Prostate gland (tissue), 2 donors: Measurements from ENCODE around the gene GRAMD2B. TPM values are rescaled to one million over a fixed set of nuclear protein-coding genes. Genes with fewer than 3 reads are reported as not detected.

ENCODE experiments used
- DNase-seq: peaks from one replicate; pipeline ENCODE4 v3.0.0-alpha.2; 2019; ENCODE audit warnings: low spot score
- H3K27ac ChIP-seq, 2 donors: fragments of 200-600 bp; sonication (generic); 2 replicates each; pipeline ENCODE4 v1.5.1; 2017 to 2019
- H3K27me3 ChIP-seq: fragments of 200-600 bp; sonication (generic); replicated peaks from 2 replicates; pipeline ENCODE4 v1.5.1; 2019; ENCODE audit not compliant: insufficient read depth
- H3K36me3 ChIP-seq, 2 donors: fragments of 200-600 bp; sonication (generic); 1 replicate in 1 of 2; 2 replicates in 1 of 2; pipeline versions ENCODE4 v1.5.1 to v1.8.1; 2017 to 2019
- H3K4me1 ChIP-seq: fragments of 200-600 bp; sonication (generic); replicated peaks from 2 replicates; pipeline ENCODE4 v1.5.1; 2019
- H3K4me3 ChIP-seq, 2 donors: fragments of 200-600 bp; sonication (generic); 2 replicates each; pipeline ENCODE4 v1.5.1; 2017 to 2019
- H3K9me3 ChIP-seq: fragments of 200-600 bp; sonication (generic); 2 replicates; pipeline ENCODE4 v1.5.1; 2017
- POLR2A ChIP-seq: fragments of 450-650 bp; IDR thresholded peaks from one replicate; pipeline ENCODE4 v1.6.1; 2016; ENCODE audit warnings: antibody characterized with exemption, mild to moderate bottlenecking
- POLR2AphosphoS5 ChIP-seq: sonication (generic); formaldehyde crosslinking; IDR thresholded peaks from one replicate; pipeline ENCODE4 v1.6.1; 2017; ENCODE audit warnings: antibody characterized with exemption
- WGBS: methylation state at CpG from one replicate; pipeline ENCODE4 v1.1.5; 2018; 5-methylcytosine and 5-hydroxymethylcytosine counted together
- intact Hi-C: fragments of 100-400 bp; cut with DNase I; formaldehyde crosslinking; loops from one replicate; pipeline ENCODE4 v1.14.2; 2022
- total RNA-seq, 2 donors: library from RNA; depleted of rRNA; stranded (reverse); fragments of >200 nt; gene quantifications; one replicate each; pipeline ENCODE4 v1.1.0, GENCODE V29; 2016
- TF ChIP-seq, protein P1 (sequence below), 4 experiments: fragments of 200-600 bp in 2 of 4; fragments of 450-650 bp in 2 of 4; sonication (generic) in 2 of 4; IDR thresholded peaks; 1 replicate in 3 of 4; 2 replicates in 1 of 4; pipeline ENCODE4 v1.5.1; 2016 to 2019; ENCODE audit warnings: antibody characterized with exemption in 4 of 4, mild to moderate bottlenecking in 2 of 4, moderate library complexity in 2 of 4

The GRAMD2B gene
- total RNA-seq, 2 donors from 2014 or later: 32.1 to 34.4 TPM

DNA sequence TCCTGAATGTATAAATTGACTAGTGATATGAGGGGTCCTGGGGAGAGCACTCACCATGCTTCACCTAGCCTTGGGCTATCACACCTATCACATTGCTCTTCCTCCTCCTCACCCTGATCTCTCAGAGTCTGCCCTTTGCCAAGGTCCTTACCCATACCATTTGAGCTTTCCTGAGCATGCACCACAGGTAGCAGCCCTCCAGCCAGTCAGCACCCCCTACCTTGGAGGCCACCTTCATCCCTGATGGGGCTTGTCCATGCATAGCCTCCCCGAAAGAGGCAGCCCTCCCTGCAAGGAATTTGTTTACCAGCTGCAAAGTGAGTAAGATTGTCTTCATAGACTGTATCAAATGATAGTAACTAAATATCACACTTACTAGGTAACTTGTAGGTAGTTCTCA, 88.8 kb downstream of the GRAMD2B start:
- DNase-seq: no peak
- H3K27me3 ChIP-seq: no peaks in the 10 kb centered on the region
- intact Hi-C loops: no loop called here
- H3K36me3 ChIP-seq: no peaks in the 10 kb centered on the region
- 100% methylated on average over 1 of the region's 1 CpG for WGBS
- H3K9me3 ChIP-seq: no peaks in the 10 kb centered on the region
- no peak overlapping the region for H3K27ac ChIP-seq
- no peaks in the 10 kb centered on the region for H3K4me1 ChIP-seq
- H3K4me3 ChIP-seq: no peak overlapping the region
- TF ChIP-seq, protein P1, sequence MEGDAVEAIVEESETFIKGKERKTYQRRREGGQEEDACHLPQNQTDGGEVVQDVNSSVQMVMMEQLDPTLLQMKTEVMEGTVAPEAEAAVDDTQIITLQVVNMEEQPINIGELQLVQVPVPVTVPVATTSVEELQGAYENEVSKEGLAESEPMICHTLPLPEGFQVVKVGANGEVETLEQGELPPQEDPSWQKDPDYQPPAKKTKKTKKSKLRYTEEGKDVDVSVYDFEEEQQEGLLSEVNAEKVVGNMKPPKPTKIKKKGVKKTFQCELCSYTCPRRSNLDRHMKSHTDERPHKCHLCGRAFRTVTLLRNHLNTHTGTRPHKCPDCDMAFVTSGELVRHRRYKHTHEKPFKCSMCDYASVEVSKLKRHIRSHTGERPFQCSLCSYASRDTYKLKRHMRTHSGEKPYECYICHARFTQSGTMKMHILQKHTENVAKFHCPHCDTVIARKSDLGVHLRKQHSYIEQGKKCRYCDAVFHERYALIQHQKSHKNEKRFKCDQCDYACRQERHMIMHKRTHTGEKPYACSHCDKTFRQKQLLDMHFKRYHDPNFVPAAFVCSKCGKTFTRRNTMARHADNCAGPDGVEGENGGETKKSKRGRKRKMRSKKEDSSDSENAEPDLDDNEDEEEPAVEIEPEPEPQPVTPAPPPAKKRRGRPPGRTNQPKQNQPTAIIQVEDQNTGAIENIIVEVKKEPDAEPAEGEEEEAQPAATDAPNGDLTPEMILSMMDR (IDR thresholded peaks at IDR 0.05): no peak

DNA sequence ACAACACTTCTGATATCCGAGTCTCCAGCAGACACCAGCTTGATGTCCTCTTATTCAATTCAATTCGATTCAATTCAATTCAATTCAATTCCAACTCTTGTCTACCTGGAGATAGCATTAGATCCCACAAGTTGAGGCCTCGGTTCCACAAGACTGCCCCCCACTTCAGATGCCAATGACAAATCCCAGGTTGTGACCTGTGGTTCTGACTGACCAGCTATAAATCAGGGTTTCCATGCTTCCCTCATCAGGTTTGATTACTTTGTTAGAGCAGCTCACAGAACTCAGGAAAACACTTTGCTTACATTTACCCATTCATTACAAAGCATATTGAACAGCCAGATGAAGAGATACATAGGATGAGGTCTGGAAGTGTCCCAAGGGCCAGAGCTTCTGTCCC, 89.2 kb downstream of the GRAMD2B start:
- intact Hi-C loops: no loop called here
- no peaks in the 10 kb centered on the region for H3K4me1 ChIP-seq
- TF ChIP-seq POLR2A: no peak
- no peak for TF ChIP-seq POLR2AphosphoS5
- TF ChIP-seq, protein P1 (IDR thresholded peaks at IDR 0.05): no peak
- 96% methylated on average over 3 of the region's 3 CpGs for WGBS
- no peaks in the 10 kb centered on the region for H3K9me3 ChIP-seq
- no peaks in the 10 kb centered on the region for H3K27me3 ChIP-seq
- no peaks in the 10 kb centered on the region for H3K36me3 ChIP-seq
- no peak overlapping the region for H3K27ac ChIP-seq
- no peak overlapping the region for H3K4me3 ChIP-seq
- no peak for DNase-seq

DNA sequence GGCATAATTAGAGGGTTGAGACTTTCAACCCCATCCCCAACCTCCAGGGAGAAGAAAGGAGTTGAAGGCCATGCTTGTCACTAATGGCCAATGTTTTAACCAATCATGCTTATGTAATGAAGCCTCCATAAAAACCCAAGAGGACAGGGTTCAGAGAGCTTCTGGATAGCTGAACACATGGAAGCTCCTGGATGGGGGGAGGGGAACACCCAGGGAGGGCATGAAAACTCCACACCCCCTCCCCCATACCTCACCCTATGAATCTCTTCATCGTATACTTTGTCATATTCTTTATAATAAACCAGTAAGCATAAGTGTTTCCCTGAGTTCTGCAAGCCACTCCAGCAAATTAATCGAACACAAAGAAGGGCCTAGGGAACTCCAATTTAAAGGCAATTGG, 90.1 kb downstream of the GRAMD2B start:
- WGBS: 100% methylated on average over 2 of the region's 2 CpGs
- no peak for DNase-seq
- peak overlapping the region in 1 of 2 donors; percentile 2 for H3K27ac ChIP-seq
- no peak overlapping the region for H3K4me3 ChIP-seq
- H3K27me3 ChIP-seq: no peaks in the 10 kb centered on the region
- intact Hi-C loops: no loop called here
- no peaks in the 10 kb centered on the region for H3K9me3 ChIP-seq
- H3K36me3 ChIP-seq: no peaks in the 10 kb centered on the region
- TF ChIP-seq POLR2A (no peak), POLR2AphosphoS5 (no peak)
- TF ChIP-seq, protein P1 (IDR thresholded peaks at IDR 0.05): no peak
- no peaks in the 10 kb centered on the region for H3K4me1 ChIP-seq

DNA sequence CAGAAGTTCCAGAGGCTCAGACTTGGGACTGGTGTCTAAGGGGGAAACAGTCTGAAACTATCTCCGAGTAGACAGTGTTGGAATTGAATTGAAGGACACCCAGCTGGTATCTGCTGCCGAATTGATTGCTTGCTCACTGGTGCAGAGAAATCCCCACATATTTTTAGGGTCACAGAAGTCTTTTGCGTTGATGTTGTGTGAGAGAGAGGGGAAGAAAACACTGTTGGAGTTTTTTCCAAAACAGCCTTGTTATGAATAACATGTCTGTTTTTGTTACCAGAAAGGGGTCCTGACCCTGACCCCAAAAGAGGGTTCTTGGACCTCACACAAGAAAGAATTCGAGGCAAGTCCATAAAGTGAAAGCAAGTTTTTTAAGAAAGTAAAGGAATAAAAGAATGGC, 90.5 kb downstream of the GRAMD2B start:
- intact Hi-C loops: no loop called here
- TF ChIP-seq POLR2AphosphoS5 (no peak), POLR2A (no peak)
- TF ChIP-seq, protein P1 (IDR thresholded peaks at IDR 0.05): no peak
- WGBS: 88% methylated on average over 4 of the region's 4 CpGs
- Histone ChIP-seq H3K27ac (peak overlapping the region; percentile 2 to 29), H3K27me3 (no peaks in the 10 kb centered on the region), H3K4me1 (no peaks in the 10 kb centered on the region), H3K36me3 (no peaks in the 10 kb centered on the region), H3K9me3 (no peaks in the 10 kb centered on the region), H3K4me3 (no peak overlapping the region)
- DNase-seq: no peak

DNA sequence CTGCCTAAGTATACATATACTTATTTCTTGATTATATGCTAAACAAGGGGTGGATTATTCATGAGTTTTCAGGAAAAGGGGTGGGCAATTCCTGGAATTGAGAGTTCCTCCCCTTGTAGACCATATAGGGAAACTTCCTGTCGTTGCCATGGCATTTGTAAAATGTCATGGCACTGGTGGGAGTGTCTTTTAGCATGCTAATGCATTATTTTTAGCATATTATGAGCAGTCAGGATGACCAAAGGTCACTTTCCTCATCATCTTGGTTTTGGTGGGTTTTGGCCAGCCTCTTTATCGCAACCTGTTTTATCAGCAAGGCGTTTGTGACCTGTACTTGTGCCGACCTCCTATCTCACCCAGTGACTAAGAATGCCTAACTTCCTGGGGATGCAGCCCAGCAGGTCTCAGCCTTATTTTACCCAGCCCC, 90.9 kb downstream of the GRAMD2B start:
- peak overlapping the region in 1 of 2 donors; percentile 32 for H3K27ac ChIP-seq
- WGBS: 91% methylated on average over 4 of the region's 4 CpGs
- intact Hi-C loops: no loop called here

More for the DNA sequence above, 90.9 kb downstream of the GRAMD2B start:
- H3K9me3 ChIP-seq: no peaks in the 10 kb centered on the region
- no peak for DNase-seq
- no peak overlapping the region for H3K4me3 ChIP-seq
- H3K4me1 ChIP-seq: no peaks in the 10 kb centered on the region
- H3K27me3 ChIP-seq: no peaks in the 10 kb centered on the region
- no peak for TF ChIP-seq POLR2AphosphoS5
- H3K36me3 ChIP-seq: no peaks in the 10 kb centered on the region
